Measurements from ENCODE around the gene SRGAP3.

DNA sequence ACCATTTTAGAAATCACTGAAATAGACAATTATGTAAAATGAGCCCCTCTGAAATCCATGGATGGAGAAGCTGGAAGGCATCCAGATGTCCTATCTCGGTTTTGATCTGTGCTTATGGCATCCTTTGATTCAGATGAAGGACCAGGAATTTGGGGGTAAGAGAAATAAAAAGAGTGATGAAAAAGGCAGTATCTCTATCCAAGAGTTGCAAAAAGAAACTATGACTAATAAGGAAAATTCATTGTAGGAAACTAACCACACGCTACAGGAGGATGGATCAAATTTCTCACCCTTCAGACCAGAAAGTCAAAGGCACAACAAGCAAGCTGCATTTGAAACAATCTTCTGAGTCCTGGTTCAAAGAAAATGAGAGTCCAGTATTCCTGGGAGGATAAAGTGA, 34.8 kb downstream of the SRGAP3 start:
- TF ChIP-seq, protein P1, sequence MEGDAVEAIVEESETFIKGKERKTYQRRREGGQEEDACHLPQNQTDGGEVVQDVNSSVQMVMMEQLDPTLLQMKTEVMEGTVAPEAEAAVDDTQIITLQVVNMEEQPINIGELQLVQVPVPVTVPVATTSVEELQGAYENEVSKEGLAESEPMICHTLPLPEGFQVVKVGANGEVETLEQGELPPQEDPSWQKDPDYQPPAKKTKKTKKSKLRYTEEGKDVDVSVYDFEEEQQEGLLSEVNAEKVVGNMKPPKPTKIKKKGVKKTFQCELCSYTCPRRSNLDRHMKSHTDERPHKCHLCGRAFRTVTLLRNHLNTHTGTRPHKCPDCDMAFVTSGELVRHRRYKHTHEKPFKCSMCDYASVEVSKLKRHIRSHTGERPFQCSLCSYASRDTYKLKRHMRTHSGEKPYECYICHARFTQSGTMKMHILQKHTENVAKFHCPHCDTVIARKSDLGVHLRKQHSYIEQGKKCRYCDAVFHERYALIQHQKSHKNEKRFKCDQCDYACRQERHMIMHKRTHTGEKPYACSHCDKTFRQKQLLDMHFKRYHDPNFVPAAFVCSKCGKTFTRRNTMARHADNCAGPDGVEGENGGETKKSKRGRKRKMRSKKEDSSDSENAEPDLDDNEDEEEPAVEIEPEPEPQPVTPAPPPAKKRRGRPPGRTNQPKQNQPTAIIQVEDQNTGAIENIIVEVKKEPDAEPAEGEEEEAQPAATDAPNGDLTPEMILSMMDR (IDR thresholded peaks at IDR 0.05), result no peak
- TF ChIP-seq POLR2A (IDR thresholded peaks at IDR 0.05), result no peak

Measured in lower leg skin (tissue), 3 donors.